ENCODE measurements around the gene KRT73. TPM values are rescaled to one million over a fixed set of nuclear protein-coding genes. Genes with fewer than 3 reads are reported as not detected.
"Not testable (repeated sequence)": the region's sequence is repeated elsewhere in the genome, so short reads cannot be mapped to it uniquely, and the experiment has no call there.

KRT73 gene
- total RNA-seq, 1 donor from 2014 or later: 0.52 TPM

DNA sequence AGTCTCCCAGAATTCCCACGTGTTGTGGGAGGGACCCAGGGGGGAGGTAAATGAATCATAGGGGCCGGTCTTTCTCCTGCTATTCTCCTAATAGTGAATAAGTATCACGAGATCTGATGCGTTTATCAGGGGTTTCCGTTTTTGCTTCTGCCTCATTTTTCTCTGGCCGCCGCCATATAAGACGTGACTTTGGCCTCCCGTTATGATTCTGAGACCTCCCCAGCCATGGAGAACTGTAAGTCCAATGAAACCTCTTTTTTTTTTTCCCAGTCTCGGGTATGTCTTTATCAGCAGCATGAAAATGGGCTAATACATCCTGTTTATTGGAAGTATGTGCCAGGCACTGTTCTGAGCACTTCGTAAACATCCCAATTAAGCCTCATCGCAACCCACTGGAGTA, 17.9 kb downstream of the KRT73 start:
- intact Hi-C loops (cut with DNase I): no loop called here
- Histone ChIP-seq H3K27me3 (peaks cover 31% of the 10 kb centered on the region), H3K27ac (no peak overlapping the region), H3K9me3 (no peaks in the 10 kb centered on the region), H3K4me1 (no peaks in the 10 kb centered on the region), H3K4me3 (no peak overlapping the region), H3K36me3 (no peaks in the 10 kb centered on the region)
- TF ChIP-seq, protein P1, sequence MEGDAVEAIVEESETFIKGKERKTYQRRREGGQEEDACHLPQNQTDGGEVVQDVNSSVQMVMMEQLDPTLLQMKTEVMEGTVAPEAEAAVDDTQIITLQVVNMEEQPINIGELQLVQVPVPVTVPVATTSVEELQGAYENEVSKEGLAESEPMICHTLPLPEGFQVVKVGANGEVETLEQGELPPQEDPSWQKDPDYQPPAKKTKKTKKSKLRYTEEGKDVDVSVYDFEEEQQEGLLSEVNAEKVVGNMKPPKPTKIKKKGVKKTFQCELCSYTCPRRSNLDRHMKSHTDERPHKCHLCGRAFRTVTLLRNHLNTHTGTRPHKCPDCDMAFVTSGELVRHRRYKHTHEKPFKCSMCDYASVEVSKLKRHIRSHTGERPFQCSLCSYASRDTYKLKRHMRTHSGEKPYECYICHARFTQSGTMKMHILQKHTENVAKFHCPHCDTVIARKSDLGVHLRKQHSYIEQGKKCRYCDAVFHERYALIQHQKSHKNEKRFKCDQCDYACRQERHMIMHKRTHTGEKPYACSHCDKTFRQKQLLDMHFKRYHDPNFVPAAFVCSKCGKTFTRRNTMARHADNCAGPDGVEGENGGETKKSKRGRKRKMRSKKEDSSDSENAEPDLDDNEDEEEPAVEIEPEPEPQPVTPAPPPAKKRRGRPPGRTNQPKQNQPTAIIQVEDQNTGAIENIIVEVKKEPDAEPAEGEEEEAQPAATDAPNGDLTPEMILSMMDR (IDR thresholded peaks at IDR 0.05): no peak
- DNase-seq: no peak
- ATAC-seq: no peak

DNA sequence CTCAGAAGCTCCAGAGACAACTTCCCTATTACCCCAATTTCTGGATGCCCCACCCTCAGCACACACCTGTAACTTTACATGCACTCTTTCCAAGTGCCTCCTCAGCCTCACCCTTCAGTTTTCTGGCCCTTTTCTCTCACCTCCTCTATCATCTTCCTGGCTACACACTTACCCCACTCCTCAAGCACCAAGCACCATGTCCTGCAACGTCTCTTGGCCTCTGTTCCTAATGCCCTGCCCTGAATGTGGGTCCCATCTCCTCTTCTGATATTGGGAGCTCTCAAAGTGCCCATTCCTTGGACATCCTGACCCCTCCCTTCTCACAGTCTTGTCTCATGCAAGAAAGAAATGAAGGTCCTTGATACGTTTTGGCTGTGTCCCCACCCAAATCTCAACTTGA, 18.3 kb downstream of the KRT73 start:
- H3K36me3 ChIP-seq: no peaks in the 10 kb centered on the region

DNA sequence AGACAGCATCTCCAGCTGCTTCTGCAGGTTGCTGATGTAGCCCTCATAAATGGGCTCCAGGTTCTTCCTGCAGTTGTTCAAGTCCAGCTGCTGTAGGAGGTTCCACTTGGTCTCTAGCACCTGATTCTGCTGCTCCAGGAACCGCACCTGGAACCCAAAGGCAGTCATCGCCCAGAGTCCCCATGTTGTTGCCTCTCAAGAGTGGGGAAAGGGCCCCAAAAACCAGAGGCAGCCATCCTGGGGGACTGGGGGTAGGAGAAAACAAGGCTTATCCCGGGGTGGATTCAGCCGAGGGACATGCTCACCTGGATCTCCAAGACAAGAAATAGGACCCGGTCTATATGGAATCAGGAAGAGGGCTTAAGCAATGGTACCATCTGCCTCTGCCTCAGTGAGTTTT, 19.4 kb downstream of the KRT73 start:
- no peak for ATAC-seq
- peak; percentile 26 for DNase-seq
- Histone ChIP-seq H3K27ac (no peak overlapping the region), H3K36me3 (no peaks in the 10 kb centered on the region), H3K27me3 (peaks cover 36% of the 10 kb centered on the region), H3K4me3 (no peak overlapping the region), H3K9me3 (no peaks in the 10 kb centered on the region), H3K4me1 (no peaks in the 10 kb centered on the region)
- intact Hi-C loops (cut with DNase I): no loop called here
- TF ChIP-seq, protein P1 (IDR thresholded peaks at IDR 0.05): no peak

More for the DNA sequence above, 18.3 kb downstream of the KRT73 start:
- H3K27ac ChIP-seq: no peak overlapping the region
- DNase-seq (peak; percentile 12), ATAC-seq (no peak)
- H3K27me3 ChIP-seq: peaks cover 31% of the 10 kb centered on the region
- H3K4me1 ChIP-seq: no peaks in the 10 kb centered on the region
- no peaks in the 10 kb centered on the region for H3K9me3 ChIP-seq
- intact Hi-C loops (cut with DNase I): no loop called here
- TF ChIP-seq, protein P1 (IDR thresholded peaks at IDR 0.05): no peak
- H3K4me3 ChIP-seq: no peak overlapping the region

DNA sequence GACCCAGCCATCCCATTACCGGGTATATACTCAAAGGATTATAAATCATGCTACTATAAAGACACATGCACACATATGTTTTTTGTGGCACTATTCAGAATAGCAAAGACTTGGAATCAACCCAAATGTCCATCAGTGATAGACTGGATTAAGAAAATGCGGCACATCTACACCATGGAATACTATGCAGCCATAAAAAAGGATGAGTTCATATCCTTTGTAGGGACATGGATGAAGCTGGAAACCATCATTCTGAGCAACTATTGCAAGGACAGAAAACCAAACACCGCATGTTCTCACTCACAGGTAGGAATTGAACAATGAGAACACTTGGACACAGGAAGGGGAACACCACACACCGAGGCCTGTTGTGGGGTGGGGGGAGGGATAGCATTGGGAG, 24.1 kb downstream of the KRT73 start:
- DNase-seq; H3K36me3 ChIP-seq; H3K9me3 ChIP-seq; ATAC-seq; H3K4me1 ChIP-seq; H3K4me3 ChIP-seq; intact Hi-C loops (cut with DNase I); H3K27ac ChIP-seq: not testable (repeated sequence)
- peaks cover 15% of the 10 kb centered on the region for H3K27me3 ChIP-seq

DNA sequence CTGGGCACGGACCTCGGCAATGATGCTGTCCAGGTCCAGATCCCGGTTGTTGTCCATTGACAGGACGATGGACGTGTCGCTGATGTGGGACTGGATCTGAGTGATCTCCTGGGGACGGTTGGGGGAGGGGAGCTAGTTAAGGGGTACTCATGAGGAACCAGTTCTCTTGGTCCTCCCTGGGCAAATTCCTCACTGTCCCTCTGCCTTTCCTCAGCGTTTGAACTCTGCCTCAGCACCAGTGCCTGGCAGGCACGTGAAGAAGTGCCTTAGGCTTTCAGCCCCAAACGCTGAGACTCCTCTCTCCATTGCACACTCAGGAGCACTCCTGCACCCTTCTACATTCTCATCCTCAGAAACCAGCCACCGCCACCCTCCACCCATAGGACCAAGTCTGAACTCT, 26.8 kb downstream of the KRT73 start:
- ATAC-seq: no peak
- no peak for DNase-seq

DNA sequence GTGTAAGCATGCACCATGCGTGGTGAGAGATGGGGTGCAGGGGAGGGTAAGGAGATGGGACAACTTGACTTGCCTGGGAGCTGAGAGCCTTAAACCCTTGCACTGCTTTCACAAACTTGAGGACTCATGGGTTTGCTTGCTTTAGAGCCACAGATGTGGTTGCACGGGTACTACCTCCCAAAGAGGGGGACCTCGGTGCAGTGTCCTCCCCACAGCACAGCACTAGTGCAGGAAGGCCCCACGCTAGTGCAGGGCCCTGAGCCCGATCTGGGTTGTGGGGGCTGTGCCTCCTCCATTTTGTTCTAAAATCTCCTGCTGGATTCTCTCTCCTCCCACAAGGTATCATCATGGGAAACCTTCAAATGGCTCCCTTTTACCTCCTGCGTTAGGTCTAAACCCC, 28.3 kb downstream of the KRT73 start:
- no peak overlapping the region for H3K27ac ChIP-seq
- no peaks in the 10 kb centered on the region for H3K9me3 ChIP-seq
- TF ChIP-seq, protein P1 (IDR thresholded peaks at IDR 0.05): no peak
- DNase-seq (peak; percentile 33), ATAC-seq (no peak)
- peaks cover 12% of the 10 kb centered on the region for H3K27me3 ChIP-seq
- intact Hi-C loops (cut with DNase I): no loop called here
- no peaks in the 10 kb centered on the region for H3K4me1 ChIP-seq
- no peak overlapping the region for H3K4me3 ChIP-seq
- no peaks in the 10 kb centered on the region for H3K36me3 ChIP-seq

More for the DNA sequence above, 26.8 kb downstream of the KRT73 start:
- no peaks in the 10 kb centered on the region for H3K9me3 ChIP-seq
- H3K4me1 ChIP-seq: no peaks in the 10 kb centered on the region
- no peak overlapping the region for H3K27ac ChIP-seq
- H3K36me3 ChIP-seq: no peaks in the 10 kb centered on the region
- H3K27me3 ChIP-seq: peaks cover 12% of the 10 kb centered on the region
- no peak overlapping the region for H3K4me3 ChIP-seq
- TF ChIP-seq, protein P1 (IDR thresholded peaks at IDR 0.05): no peak
- intact Hi-C loops (cut with DNase I): no loop called here

Measured in upper lobe of right lung (tissue), 1 donor.